ENCODE data around the gene B9D1. TPM values are rescaled to one million over a fixed set of nuclear protein-coding genes. Genes with fewer than 3 reads are reported as not detected.

The B9D1 gene
- total and polyA plus RNA-seq, 2 experiments from 2014 or later, result 35.2 to 63.5 TPM

DNA sequence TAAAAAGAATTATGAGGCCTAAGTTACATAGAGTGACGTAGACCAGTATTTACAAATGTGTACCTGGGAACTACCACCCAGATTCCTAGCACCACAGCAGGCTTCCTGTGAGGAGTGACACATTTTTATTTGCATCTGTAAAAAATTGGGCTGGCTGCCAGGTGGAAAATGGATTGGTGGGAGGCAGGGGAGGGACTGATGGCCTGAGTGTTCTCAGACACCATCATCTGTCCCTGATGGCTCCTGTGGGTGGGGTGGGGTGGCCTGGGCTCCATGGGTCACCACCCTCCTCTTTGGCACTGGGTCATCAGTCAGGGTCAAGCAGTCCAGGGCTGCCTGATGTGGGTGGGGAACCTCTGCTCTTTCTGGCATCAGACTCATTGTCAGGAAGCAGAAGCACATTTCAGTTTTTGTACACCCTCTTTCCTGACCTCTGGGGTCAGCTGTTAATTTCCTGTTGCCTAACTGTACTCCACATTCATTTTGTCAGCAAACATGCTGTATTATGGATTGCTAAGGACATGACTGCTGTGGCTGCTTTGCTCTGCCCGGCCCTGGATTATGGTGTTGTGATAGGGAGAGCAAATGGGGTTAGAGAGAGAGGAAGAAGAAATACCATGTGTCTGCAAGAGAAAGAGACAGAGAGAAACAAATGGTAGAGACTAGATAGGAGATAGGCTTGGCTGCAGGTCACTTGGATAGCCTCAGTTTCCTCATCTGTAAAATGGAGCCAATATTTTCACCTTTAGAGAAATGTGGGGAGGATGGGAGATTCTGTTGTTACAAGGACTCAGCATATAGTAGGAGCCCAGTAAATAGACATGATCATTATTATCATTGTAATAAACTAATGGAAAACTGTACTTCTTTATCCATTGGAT lies 36.0 kb upstream of the B9D1 start (continued):
- no peak for TF ChIP-seq ZNF462 (CRISPR knock-in tag; IDR thresholded peaks at IDR 0.05)
- TF ChIP-seq, protein P1, sequence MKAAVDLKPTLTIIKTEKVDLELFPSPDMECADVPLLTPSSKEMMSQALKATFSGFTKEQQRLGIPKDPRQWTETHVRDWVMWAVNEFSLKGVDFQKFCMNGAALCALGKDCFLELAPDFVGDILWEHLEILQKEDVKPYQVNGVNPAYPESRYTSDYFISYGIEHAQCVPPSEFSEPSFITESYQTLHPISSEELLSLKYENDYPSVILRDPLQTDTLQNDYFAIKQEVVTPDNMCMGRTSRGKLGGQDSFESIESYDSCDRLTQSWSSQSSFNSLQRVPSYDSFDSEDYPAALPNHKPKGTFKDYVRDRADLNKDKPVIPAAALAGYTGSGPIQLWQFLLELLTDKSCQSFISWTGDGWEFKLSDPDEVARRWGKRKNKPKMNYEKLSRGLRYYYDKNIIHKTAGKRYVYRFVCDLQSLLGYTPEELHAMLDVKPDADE (IDR thresholded peaks at IDR 0.05), result no peak
- no peak for TF ChIP-seq ZNF114 (CRISPR knock-in tag; IDR thresholded peaks at IDR 0.05)
- TF ChIP-seq EZH2phosphoT487 (IDR thresholded peaks at IDR 0.05; ENCODE audit: unreplicated experiment), result no peak

- peaks cover 4% of the 10 kb centered on the region for H3K27me3 Mint-ChIP-seq (ENCODE audit: insufficient read depth, low read depth, poor library complexity)
- H4K20me1 ChIP-seq (replicated peaks; ENCODE audit: insufficient read depth), result no peaks in the 10 kb centered on the region
- H3K27ac Mint-ChIP-seq, result no peak overlapping the region
- H3K4me1 ChIP-seq (ENCODE audit: insufficient read depth), result peaks cover 3% of the 10 kb centered on the region; the same call in 1 of the 2 replicates
- no peaks in the 10 kb centered on the region for H3K9me3 Mint-ChIP-seq
- H3K27me3 ChIP-seq (ENCODE audit: insufficient read depth), result no peaks in the 10 kb centered on the region
- ATAC-seq, result peak; percentile 97
- H3K4me1 Mint-ChIP-seq, result peaks cover 6% of the 10 kb centered on the region
- H2AFZ ChIP-seq, result peak overlapping the region; percentile 56; the same call in 1 of the 2 replicates
- no peaks in the 10 kb centered on the region for H3K79me2 ChIP-seq (replicated peaks; ENCODE audit: insufficient read depth)
- DNase-seq (ENCODE audit: low spot score), result peak; percentile 84
- H3F3A ChIP-seq (replicated peaks; ENCODE audit: low read depth), result no peaks in the 10 kb centered on the region
- no peak overlapping the region for H3K4me3 Mint-ChIP-seq
- H3K4me2 ChIP-seq, result no peak overlapping the region
- H3K9me2 ChIP-seq (ENCODE audit: insufficient read depth), result no peaks in the 10 kb centered on the region
- no peak overlapping the region for H3K27ac ChIP-seq (ENCODE audit: low read depth)
- no peak overlapping the region for H3K4me3 ChIP-seq
- no peaks in the 10 kb centered on the region for H3K36me3 Mint-ChIP-seq (ENCODE audit: low read depth)
- no peaks in the 10 kb centered on the region for H3K36me3 ChIP-seq (ENCODE audit: insufficient read depth)
- TF ChIP-seq ZNF462 (CRISPR knock-in tag; IDR thresholded peaks at IDR 0.05), result no peak
Measured at GRCh38 chr17:19397556-19398041, 35.1 kb upstream of the B9D1 start.
